Immature natural killer cell (primary cell): ENCODE data around the gene EFNA5. TPM values are rescaled to one million over a fixed set of nuclear protein-coding genes. Genes with fewer than 3 reads are reported as not detected.

Experiments
- DNase-seq, 3 donors: peaks; one replicate each; pipeline ENCODE4 v3.0.0; 2022; ENCODE audit warnings: mixed read lengths in 1 of 3
- H3K27ac Mint-ChIP-seq, 6 donors: one replicate each; pipeline ENCODE4 v1.8.0; 2020; ENCODE audit warnings: mixed read lengths in 6 of 6, mild to moderate bottlenecking in 5 of 6, inconsistent platforms in 4 of 6, moderate library complexity in 3 of 6
- H3K27me3 Mint-ChIP-seq, 3 donors: one replicate each; pipeline ENCODE4 v1.8.0; 2020 to 2021; ENCODE audit warnings: low read depth in 3 of 3, mild to moderate bottlenecking in 3 of 3, mixed read lengths in 3 of 3, moderate library complexity in 3 of 3, inconsistent platforms in 1 of 3
- H3K36me3 Mint-ChIP-seq, 3 donors: one replicate each; pipeline ENCODE4 v1.8.0; 2020; ENCODE audit warnings: mixed read lengths in 3 of 3, inconsistent platforms in 2 of 3, mild to moderate bottlenecking in 2 of 3
- H3K4me1 Mint-ChIP-seq, 2 donors: one replicate each; pipeline ENCODE4 v1.8.0; 2020; ENCODE audit warnings: inconsistent platforms in 2 of 2, mild to moderate bottlenecking in 2 of 2, mixed read lengths in 2 of 2, moderate library complexity in 1 of 2
- H3K4me3 Mint-ChIP-seq, 5 donors: one replicate each; pipeline ENCODE4 v1.8.0; 2020; ENCODE audit warnings: mild to moderate bottlenecking in 5 of 5, mixed read lengths in 5 of 5, inconsistent platforms in 3 of 5, moderate library complexity in 3 of 5
- H3K9me3 Mint-ChIP-seq, 6 donors: one replicate each; pipeline ENCODE4 v1.8.0; 2020; ENCODE audit warnings: mild to moderate bottlenecking in 6 of 6, mixed read lengths in 6 of 6, inconsistent platforms in 4 of 6, moderate library complexity in 3 of 6
- polyA plus RNA-seq, 3 donors: library from polyadenylated mRNA; unstranded; fragments of 300-500 nt; fragmentation: Illumina TruSeq; gene quantifications; one replicate each; pipeline ENCODE4 v1.2.3, GENCODE V29; 2021

The EFNA5 gene
- polyA plus RNA-seq = 1 to 10 TPM in 2 of 3 donors, under 1 TPM in 1; 0.73 to 2.6 (median 1.7) TPM

GRCh38 chr5:107670932-107671741 is at the start of gene EFNA5:
EFNA5 (minus strand) TSS chr5:107670937.
- Mint-ChIP-seq H3K27me3 (peaks cover 27 to 35% (median 28%) of the 10 kb centered on the region in 3 donors), H3K4me3 (peak within 1 kb of the TSS; percentile 84 to 92 (median 90)), H3K4me1 (peaks cover 33 to 44% of the 10 kb centered on the region in 2 donors), H3K9me3 (no peaks in the 10 kb centered on the region), H3K36me3 (no peaks in the 10 kb centered on the region), H3K27ac (peak within 1 kb of the TSS in 3 of 6 donors; percentile 30 to 59 (median 53))
- peak; percentile 36 to 49 (median 49) for DNase-seq

- Mint-ChIP-seq H3K27me3 (peaks cover 2 to 7% (median 6%) of the 10 kb centered on the region in 3 donors), H3K4me1 (no peaks in the 10 kb centered on the region), H3K27ac (no peak overlapping the region), H3K4me3 (no peak overlapping the region), H3K9me3 (peaks cover 16 to 37% (median 24%) of the 10 kb centered on the region in 6 donors), H3K36me3 (peaks cover 3 to 4% (median 3%) of the 10 kb centered on the region in 3 donors)
- DNase-seq = no peak
These were observed 48.4 kb upstream of the EFNA5 start for GRCh38 chr5:107719034-107719606.

- H3K9me3 Mint-ChIP-seq = peaks cover 16 to 29% (median 24%) of the 10 kb centered on the region in 6 donors
- peaks cover 4 to 6% (median 5%) of the 10 kb centered on the region in 3 donors for H3K27me3 Mint-ChIP-seq
- DNase-seq = no peak
- no peak overlapping the region for H3K27ac Mint-ChIP-seq
- no peak overlapping the region for H3K4me3 Mint-ChIP-seq
- H3K36me3 Mint-ChIP-seq = peaks cover 3 to 4% (median 3%) of the 10 kb centered on the region in 3 donors
- H3K4me1 Mint-ChIP-seq = no peaks in the 10 kb centered on the region
These were observed 47.1 kb upstream of the EFNA5 start for GRCh38 chr5:107717816-107718215.

- no peaks in the 10 kb centered on the region for H3K4me1 Mint-ChIP-seq
- H3K27ac Mint-ChIP-seq = no peak overlapping the region
- H3K9me3 Mint-ChIP-seq = peaks cover 0 to 4% (median under 1%) of the 10 kb centered on the region in 6 donors
- H3K4me3 Mint-ChIP-seq = no peak overlapping the region
- H3K27me3 Mint-ChIP-seq = peaks cover 4 to 5% (median 5%) of the 10 kb centered on the region in 3 donors
- H3K36me3 Mint-ChIP-seq = peaks cover 0 to 4% (median 0%) of the 10 kb centered on the region in 3 donors
- DNase-seq = no peak
These were observed 42.5 kb upstream of the EFNA5 start for GRCh38 chr5:107713228-107713627.

- peaks cover 0 to 4% (median 0%) of the 10 kb centered on the region in 3 donors for H3K36me3 Mint-ChIP-seq
- H3K4me1 Mint-ChIP-seq = no peaks in the 10 kb centered on the region
- peaks cover 0 to 5% (median 0%) of the 10 kb centered on the region in 6 donors for H3K9me3 Mint-ChIP-seq
- H3K4me3 Mint-ChIP-seq = no peak overlapping the region
- peaks cover 5 to 7% (median 5%) of the 10 kb centered on the region in 3 donors for H3K27me3 Mint-ChIP-seq
- no peak for DNase-seq
- H3K27ac Mint-ChIP-seq = no peak overlapping the region
These were observed 41.7 kb upstream of the EFNA5 start for GRCh38 chr5:107712359-107712870.

- no peaks in the 10 kb centered on the region for H3K4me1 Mint-ChIP-seq
These were observed 34.8 kb upstream of the EFNA5 start for GRCh38 chr5:107705402-107706014.

GRCh38 chr5:107704681-107705401 is 34.1 kb upstream of the EFNA5 start:
- no peak for DNase-seq
- Mint-ChIP-seq H3K36me3 (no peaks in the 10 kb centered on the region), H3K4me3 (no peak overlapping the region), H3K27me3 (peaks cover 0 to 24% (median 2%) of the 10 kb centered on the region in 3 donors), H3K27ac (no peak overlapping the region), H3K9me3 (peaks cover 0 to 3% (median under 1%) of the 10 kb centered on the region in 6 donors), H3K4me1 (no peaks in the 10 kb centered on the region)

More at GRCh38 chr5:107705402-107706014, 34.8 kb upstream of the EFNA5 start:
- H3K36me3 Mint-ChIP-seq = no peaks in the 10 kb centered on the region
- no peak overlapping the region for H3K4me3 Mint-ChIP-seq
- peaks cover 0 to 24% (median 4%) of the 10 kb centered on the region in 3 donors for H3K27me3 Mint-ChIP-seq
- DNase-seq = no peak
- H3K9me3 Mint-ChIP-seq = peaks cover 0 to 3% (median under 1%) of the 10 kb centered on the region in 6 donors
- no peak overlapping the region for H3K27ac Mint-ChIP-seq

- Mint-ChIP-seq H3K27ac (no peak overlapping the region), H3K36me3 (no peaks in the 10 kb centered on the region), H3K4me3 (no peak overlapping the region), H3K27me3 (peaks cover 1 to 14% (median 2%) of the 10 kb centered on the region in 3 donors), H3K9me3 (no peaks in the 10 kb centered on the region), H3K4me1 (no peaks in the 10 kb centered on the region)
- DNase-seq = no peak
These were observed 29.7 kb upstream of the EFNA5 start for GRCh38 chr5:107700481-107700880.

- no peaks in the 10 kb centered on the region for H3K9me3 Mint-ChIP-seq
- peaks cover 1 to 8% (median 2%) of the 10 kb centered on the region in 3 donors for H3K27me3 Mint-ChIP-seq
- no peak for DNase-seq
- no peak overlapping the region for H3K4me3 Mint-ChIP-seq
- no peaks in the 10 kb centered on the region for H3K4me1 Mint-ChIP-seq
- H3K36me3 Mint-ChIP-seq = no peaks in the 10 kb centered on the region
- no peak overlapping the region for H3K27ac Mint-ChIP-seq
These were observed 28.7 kb upstream of the EFNA5 start for GRCh38 chr5:107699425-107699824.

GRCh38 chr5:107698286-107698685 is 27.5 kb upstream of the EFNA5 start:
- H3K36me3 Mint-ChIP-seq = no peaks in the 10 kb centered on the region
- no peaks in the 10 kb centered on the region for H3K4me1 Mint-ChIP-seq
- DNase-seq = no peak
- H3K27me3 Mint-ChIP-seq = peaks cover 1 to 6% (median 3%) of the 10 kb centered on the region in 3 donors
- no peak overlapping the region for H3K27ac Mint-ChIP-seq
- H3K9me3 Mint-ChIP-seq = peaks cover 0 to 2% (median 0%) of the 10 kb centered on the region in 6 donors
- H3K4me3 Mint-ChIP-seq = no peak overlapping the region

GRCh38 chr5:107696498-107696897 is 25.8 kb upstream of the EFNA5 start:
- Mint-ChIP-seq H3K36me3 (no peaks in the 10 kb centered on the region), H3K27me3 (peaks cover 1 to 4% (median 3%) of the 10 kb centered on the region in 3 donors), H3K27ac (no peak overlapping the region), H3K4me3 (no peak overlapping the region), H3K9me3 (peaks cover 0 to 8% (median 1%) of the 10 kb centered on the region in 6 donors), H3K4me1 (no peaks in the 10 kb centered on the region)
- no peak for DNase-seq

- Mint-ChIP-seq H3K36me3 (no peaks in the 10 kb centered on the region), H3K9me3 (peaks cover 0 to 8% (median 2%) of the 10 kb centered on the region in 6 donors), H3K27ac (no peak overlapping the region), H3K27me3 (peaks cover 1 to 3% (median 2%) of the 10 kb centered on the region in 3 donors), H3K4me1 (no peaks in the 10 kb centered on the region), H3K4me3 (no peak overlapping the region)
- no peak for DNase-seq
These were observed 25.3 kb upstream of the EFNA5 start for GRCh38 chr5:107696080-107696479.

GRCh38 chr5:107687937-107688336 is 17.2 kb upstream of the EFNA5 start:
- Mint-ChIP-seq H3K27me3 (peaks cover 3 to 19% (median 3%) of the 10 kb centered on the region in 3 donors), H3K4me1 (no peaks in the 10 kb centered on the region), H3K9me3 (peaks cover 0 to 30% (median 3%) of the 10 kb centered on the region in 6 donors), H3K27ac (no peak overlapping the region), H3K36me3 (peaks cover 0 to 3% (median 0%) of the 10 kb centered on the region in 3 donors), H3K4me3 (no peak overlapping the region)
- DNase-seq = no peak
